ENCODE measurements around the gene EIF1.

Gene EIF1

DNA sequence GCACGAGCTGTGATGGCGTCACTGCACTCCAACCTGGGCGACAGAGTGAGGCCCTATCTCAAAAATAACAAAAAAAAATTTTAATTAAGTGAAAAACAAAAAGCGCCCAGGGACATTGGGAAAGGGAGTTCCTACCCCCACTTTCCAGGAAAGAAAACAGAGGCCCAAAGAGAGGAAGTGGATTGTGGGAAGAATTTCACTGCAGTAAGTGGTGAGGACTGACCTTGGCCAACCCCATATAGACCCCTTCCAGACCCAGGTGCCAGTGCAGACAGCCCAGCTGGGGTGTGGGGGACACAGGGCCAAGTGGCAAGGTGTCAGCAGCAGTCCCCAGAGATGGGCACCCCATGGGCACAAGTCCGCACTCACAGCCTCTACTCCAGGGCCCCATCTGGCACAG, 35.3 kb upstream of the EIF1 start:
- TF ChIP-seq CTCF (conservative IDR thresholded peaks at IDR 0.05; ENCODE audit: low read depth, low read length) = no peak
- no peak for DNase-seq (ENCODE audit: low read depth)
- H3K4me3 ChIP-seq (ENCODE audit: low read length) = no peak overlapping the region

DNA sequence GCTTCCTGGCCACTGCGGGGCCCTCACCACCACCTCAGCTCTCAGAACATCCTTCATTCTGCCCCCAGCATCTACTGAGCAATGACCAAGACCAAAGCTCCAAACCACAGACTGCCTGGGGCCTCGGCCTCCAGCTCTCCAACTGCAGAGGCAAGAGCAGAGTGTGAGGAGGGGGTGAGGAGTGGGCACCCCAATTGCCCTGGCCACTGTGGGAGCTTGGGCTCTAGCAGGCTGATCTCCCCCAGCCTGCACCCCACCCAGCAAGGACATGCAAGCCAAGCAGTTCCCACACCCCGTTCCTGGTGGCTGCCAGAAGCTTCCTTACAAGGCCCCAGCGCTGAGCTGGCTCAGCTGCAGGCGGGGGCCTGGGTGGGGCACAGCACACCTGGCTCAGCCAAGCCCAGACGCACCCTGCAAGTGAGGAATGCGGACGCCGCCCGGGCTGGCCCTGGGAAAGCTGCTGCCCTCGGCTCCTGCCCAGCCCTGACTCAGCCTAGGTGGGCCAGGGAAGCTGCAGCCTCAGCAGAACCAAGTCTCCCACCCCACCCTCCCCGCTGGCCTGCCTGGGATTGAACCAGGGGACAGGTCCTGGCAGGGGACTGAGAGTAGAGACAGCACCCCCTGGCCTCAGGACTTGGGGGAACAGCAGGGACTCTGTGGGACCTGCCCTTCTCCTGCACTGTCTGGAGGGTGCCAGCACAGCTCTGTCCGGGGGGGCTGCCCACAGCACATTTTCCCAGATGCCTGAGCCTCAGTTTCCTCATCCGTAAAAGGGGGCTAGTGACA, 34.6 kb upstream of the EIF1 start:
- peak; percentile 83 for DNase-seq (ENCODE audit: low read depth)
- TF ChIP-seq CTCF (conservative IDR thresholded peaks at IDR 0.05; ENCODE audit: low read depth, low read length) = peak; percentile 15
- H3K4me3 ChIP-seq (ENCODE audit: low read length) = no peak overlapping the region

DNA sequence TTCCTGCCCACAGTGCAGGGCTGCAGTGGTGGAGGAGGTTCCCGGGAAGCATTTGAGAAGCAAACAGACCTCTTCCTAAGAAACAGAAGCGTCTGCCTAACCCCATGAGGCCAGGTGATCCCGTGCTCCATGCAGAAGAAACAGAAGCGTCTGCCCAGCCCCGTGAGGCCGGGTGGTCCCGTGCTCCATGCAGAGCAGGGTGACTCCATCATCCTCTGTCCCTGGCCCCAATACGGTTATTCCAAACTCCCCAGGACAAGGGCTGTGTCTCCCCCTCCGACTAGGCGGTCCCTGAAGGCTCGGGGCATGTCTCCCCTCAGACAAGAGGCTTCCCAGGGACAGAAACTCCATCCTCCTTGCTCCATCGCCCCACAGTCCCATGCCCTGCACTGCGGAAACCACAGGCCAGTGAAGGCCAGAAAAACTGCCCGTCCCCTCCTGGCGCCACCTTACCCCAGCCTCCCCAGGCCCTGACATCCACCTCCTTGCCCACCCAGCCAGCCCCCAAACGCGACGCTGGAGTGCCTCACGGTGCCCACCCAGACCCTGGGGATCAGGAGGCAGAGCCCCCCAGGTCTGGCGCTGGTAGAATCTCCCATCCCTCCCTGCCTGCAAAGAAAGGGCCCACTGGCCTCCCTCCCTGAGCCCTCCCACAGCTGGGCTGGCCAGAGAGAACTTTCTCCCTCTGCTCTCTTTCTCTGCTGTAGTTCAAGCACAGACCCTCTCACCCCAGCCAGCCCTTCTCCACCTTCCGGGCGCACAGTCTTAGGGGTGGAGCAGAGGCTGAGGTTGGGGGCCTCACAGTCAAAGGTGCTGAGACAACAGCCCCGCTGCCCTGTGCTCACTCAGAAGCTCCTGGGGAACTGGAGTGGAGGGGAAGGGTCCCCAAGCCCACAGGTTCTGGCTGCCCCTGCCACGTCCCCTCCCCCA, 33.7 kb upstream of the EIF1 start:
- DNase-seq (ENCODE audit: low read depth) = no peak
- TF ChIP-seq CTCF (conservative IDR thresholded peaks at IDR 0.05; ENCODE audit: low read depth, low read length) = no peak
- H3K4me3 ChIP-seq (ENCODE audit: low read length) = no peak overlapping the region

- H3K4me3 ChIP-seq (ENCODE audit: low read length) = no peak overlapping the region
- TF ChIP-seq CTCF (conservative IDR thresholded peaks at IDR 0.05; ENCODE audit: low read depth, low read length) = no peak
- peak; percentile 72 for DNase-seq (ENCODE audit: low read depth)
Observed at GRCh38 chr17:41655611-41656111, 33.0 kb upstream of the EIF1 start.

DNA sequence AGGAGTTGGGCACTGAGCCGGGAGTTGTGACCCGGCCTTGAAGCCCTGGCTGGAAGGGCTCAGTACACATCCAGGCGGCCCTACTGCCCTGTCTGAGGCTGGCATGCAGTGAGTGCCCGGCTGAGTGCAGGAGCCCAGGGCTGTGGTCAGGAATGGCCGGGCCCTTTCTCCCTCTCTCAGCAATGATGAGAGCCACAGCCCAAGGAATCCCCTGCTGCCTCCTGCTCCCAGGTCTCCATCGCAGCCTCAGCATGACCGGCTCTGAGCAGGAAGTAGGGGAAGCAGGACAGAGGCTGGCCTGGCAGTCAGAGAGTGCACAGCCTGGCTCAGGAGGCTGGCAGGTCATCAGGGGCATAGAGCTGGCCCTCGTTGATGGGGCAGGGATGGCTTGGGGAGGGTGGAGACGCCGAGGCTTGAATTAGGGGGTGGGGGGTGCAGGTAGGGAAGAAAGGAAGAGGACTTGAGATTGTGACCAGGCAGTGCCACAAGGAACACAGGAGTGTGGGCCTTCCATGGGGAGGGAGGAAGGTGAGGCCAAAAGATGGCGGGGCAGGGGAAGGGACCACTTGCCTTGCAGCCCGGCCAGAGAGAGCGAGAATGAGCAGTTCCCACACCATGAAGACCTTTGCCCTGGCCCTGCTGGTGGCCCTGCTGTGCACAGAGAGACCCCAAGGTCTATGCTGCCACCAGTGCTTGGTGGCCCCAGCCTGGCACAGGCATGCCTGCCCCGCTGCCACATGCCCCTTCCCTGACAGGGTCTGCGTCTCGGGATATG, 32.2 kb upstream of the EIF1 start:
- no peak for DNase-seq (ENCODE audit: low read depth)
- no peak overlapping the region for H3K4me3 ChIP-seq (ENCODE audit: low read length)
- TF ChIP-seq CTCF (conservative IDR thresholded peaks at IDR 0.05; ENCODE audit: low read depth, low read length) = no peak

DNA sequence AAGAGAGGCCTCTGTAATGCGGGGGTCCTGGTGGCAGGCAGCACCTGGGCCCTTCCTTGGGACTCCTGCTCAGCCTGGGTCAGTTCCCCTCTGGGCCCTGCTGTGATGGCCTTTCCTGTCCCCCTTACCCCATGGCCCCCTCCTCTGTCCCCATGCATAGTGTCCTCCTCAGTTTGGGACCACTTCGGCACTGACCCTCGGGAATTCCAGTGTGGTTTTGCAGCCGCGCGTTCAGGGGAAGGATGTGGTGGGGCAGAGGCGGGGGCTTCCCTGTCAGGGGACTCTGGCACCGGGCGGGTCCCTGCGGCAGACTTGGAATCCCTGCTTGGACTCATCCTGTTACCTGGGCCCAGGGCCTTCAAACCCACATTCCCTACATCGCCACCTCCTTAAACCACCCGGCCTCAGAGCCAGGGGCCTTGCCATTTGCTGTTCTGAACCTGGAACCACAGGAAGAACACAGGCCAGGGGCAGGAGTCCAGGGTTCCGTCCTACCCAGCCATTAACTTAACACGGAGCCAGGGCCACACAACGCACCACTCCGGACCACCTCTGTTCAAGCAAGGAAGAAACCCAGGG, 31.4 kb upstream of the EIF1 start:
- no peak for DNase-seq (ENCODE audit: low read depth)
- H3K4me3 ChIP-seq (ENCODE audit: low read length) = no peak overlapping the region
- TF ChIP-seq CTCF (conservative IDR thresholded peaks at IDR 0.05; ENCODE audit: low read depth, low read length) = no peak
